Tibial nerve (tissue), 4 donors: ENCODE data around the gene RASSF1. TPM values are rescaled to one million over a fixed set of nuclear protein-coding genes. Genes with fewer than 3 reads are reported as not detected.

Source experiments
- DNase-seq, 2 donors: peaks; one replicate each; pipeline ENCODE4 v3.0.0-alpha.2; 2019; ENCODE audit warnings: low spot score in 2 of 2
- H3K27ac ChIP-seq, 4 donors: fragments of 200-600 bp; sonication (generic) in 3 of 4; one replicate each; pipeline ENCODE4 v1.5.1; 2017 to 2019; ENCODE audit warnings: mild to moderate bottlenecking in 1 of 4
- H3K27me3 ChIP-seq, 2 donors: fragments of 200-600 bp; sonication (generic) in 1 of 2; one replicate each; pipeline versions ENCODE4 v1.5.1 to v1.6.0; 2017 to 2019
- H3K36me3 ChIP-seq, 3 donors: fragments of 200-600 bp; sonication (generic); one replicate each; pipeline ENCODE4 v1.5.1; 2018 to 2019
- H3K4me1 ChIP-seq, 4 donors: fragments of 200-600 bp; sonication (generic) in 3 of 4; one replicate each; pipeline ENCODE4 v1.5.1; 2017 to 2019
- H3K4me3 ChIP-seq, 4 donors: fragments of 200-600 bp; sonication (generic) in 3 of 4; one replicate each; pipeline ENCODE4 v1.5.1; 2017 to 2019; ENCODE audit warnings: mild to moderate bottlenecking in 1 of 4, moderate library complexity in 1 of 4
- H3K9me3 ChIP-seq, 4 donors: fragments of 200-600 bp; sonication (generic) in 3 of 4; one replicate each; pipeline ENCODE4 v1.5.1; 2017 to 2019
- EP300 ChIP-seq, 2 donors: sonication (generic); formaldehyde crosslinking; IDR thresholded peaks; one replicate each; pipeline ENCODE4 v1.6.1; 2017; ENCODE audit warnings: antibody characterized with exemption in 2 of 2, mild to moderate bottlenecking in 1 of 2
- POLR2A ChIP-seq, 2 donors: fragments of 450-650 bp; IDR thresholded peaks; one replicate each; pipeline ENCODE4 v1.6.1; 2017; ENCODE audit warnings: antibody characterized with exemption in 2 of 2, mild to moderate bottlenecking in 2 of 2, moderate library complexity in 2 of 2
- WGBS, 2 donors: methylation state at CpG; one replicate each; pipeline ENCODE4 v1.1.5; 2018; 5-methylcytosine and 5-hydroxymethylcytosine counted together
- total RNA-seq, 4 donors: library from RNA; depleted of rRNA; stranded (reverse); fragments of >200 nt; gene quantifications; one replicate each; pipeline ENCODE4 v1.1.0, GENCODE V29; 2016
- TF ChIP-seq, protein P1 (sequence below), 5 experiments: fragments of 200-600 bp in 3 of 5; fragments of 450-650 bp in 2 of 5; sonication (generic) in 3 of 5; IDR thresholded peaks; one replicate each; pipeline ENCODE4 v1.5.1; 2016 to 2019; ENCODE audit warnings: antibody characterized with exemption in 5 of 5, mild to moderate bottlenecking in 3 of 5, moderate library complexity in 2 of 5

The RASSF1 gene
- total RNA-seq, 4 donors from 2014 or later: 77.4 to 99.0 (median 82.6) TPM

DNA sequence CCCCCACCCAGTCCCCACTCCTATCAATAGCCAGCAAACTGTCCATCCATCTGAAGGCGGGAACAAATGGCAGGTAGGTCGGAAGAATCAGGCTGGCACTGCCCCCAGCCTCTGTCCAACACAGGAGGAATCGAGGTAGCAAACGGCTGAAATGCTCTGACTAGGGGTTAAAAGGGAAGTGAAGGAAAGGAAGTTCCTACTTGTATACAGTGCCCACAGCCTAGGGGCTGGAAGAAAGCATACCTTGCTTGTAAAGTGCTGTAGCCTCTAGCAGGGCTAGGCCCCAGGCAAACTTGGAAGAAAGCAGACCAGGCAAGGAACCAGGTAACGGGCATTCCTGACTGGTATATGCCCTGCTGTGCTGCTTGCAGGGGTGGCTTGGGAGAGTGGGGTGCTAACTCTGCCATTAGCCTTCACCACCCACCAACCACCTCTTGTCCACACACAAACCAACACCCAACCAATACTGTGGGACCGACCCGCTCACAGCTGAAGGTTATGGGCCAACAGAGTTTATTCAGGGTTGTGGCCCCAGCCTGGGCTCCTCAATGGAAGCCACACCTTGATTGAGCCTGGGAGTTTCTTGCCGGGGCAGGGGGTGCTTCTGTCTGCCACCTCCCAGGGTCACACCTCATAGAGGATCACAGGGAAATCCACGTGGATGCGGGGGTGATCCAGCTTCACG, 15.0 kb downstream of the RASSF1 start:
- Histone ChIP-seq H3K36me3 (peaks cover 3 to 35% (median 8%) of the 10 kb centered on the region in 3 donors), H3K4me3 (no peak overlapping the region), H3K27ac (peak overlapping the region in 2 of 4 donors; percentile 5 to 99), H3K27me3 (no peaks in the 10 kb centered on the region), H3K4me1 (peaks cover 0 to 72% (median 32%) of the 10 kb centered on the region in 4 donors), H3K9me3 (no peaks in the 10 kb centered on the region)
- no peak for DNase-seq
- TF ChIP-seq POLR2A (IDR thresholded peaks at IDR 0.05) (no peak), EP300 (IDR thresholded peaks at IDR 0.05) (no peak)
- TF ChIP-seq, protein P1, sequence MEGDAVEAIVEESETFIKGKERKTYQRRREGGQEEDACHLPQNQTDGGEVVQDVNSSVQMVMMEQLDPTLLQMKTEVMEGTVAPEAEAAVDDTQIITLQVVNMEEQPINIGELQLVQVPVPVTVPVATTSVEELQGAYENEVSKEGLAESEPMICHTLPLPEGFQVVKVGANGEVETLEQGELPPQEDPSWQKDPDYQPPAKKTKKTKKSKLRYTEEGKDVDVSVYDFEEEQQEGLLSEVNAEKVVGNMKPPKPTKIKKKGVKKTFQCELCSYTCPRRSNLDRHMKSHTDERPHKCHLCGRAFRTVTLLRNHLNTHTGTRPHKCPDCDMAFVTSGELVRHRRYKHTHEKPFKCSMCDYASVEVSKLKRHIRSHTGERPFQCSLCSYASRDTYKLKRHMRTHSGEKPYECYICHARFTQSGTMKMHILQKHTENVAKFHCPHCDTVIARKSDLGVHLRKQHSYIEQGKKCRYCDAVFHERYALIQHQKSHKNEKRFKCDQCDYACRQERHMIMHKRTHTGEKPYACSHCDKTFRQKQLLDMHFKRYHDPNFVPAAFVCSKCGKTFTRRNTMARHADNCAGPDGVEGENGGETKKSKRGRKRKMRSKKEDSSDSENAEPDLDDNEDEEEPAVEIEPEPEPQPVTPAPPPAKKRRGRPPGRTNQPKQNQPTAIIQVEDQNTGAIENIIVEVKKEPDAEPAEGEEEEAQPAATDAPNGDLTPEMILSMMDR (IDR thresholded peaks at IDR 0.05): no peak
- 80 to 82% methylated on average over 8 to 11 of the region's 11 CpGs for WGBS, 2 donors

DNA sequence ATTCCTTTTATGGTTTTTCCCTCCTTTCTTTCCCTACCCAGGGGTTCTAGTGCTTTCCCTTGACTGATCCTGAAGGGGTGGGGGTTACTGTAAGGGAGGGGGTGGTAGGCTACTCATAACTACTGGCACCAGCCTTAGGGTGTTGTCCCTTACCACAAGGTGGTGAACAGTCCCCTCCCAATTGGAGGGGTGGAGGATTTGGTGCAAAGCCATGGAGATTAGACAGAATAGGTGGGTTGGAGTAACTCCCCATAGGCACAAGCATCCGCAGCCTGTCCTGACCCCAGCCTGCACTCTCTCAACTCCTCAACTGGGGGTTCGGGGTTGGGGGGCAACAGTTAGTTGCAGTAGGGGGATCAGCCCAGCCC, 15.5 kb downstream of the RASSF1 start:
- no peaks in the 10 kb centered on the region for H3K9me3 ChIP-seq
- no peak for DNase-seq
- H3K4me3 ChIP-seq: no peak overlapping the region
- no peaks in the 10 kb centered on the region for H3K27me3 ChIP-seq
- H3K36me3 ChIP-seq: peaks cover 0 to 30% (median 2%) of the 10 kb centered on the region in 3 donors
- peak overlapping the region in 2 of 4 donors; percentile 5 to 99 for H3K27ac ChIP-seq
- TF ChIP-seq, protein P1 (IDR thresholded peaks at IDR 0.05): no peak
- no peak for TF ChIP-seq POLR2A (IDR thresholded peaks at IDR 0.05)
- no peak for TF ChIP-seq EP300 (IDR thresholded peaks at IDR 0.05)
- 73 to 83% methylated on average over 2 of the region's 2 CpGs for WGBS, 2 donors
- H3K4me1 ChIP-seq: peaks cover 0 to 77% (median 36%) of the 10 kb centered on the region in 4 donors

DNA sequence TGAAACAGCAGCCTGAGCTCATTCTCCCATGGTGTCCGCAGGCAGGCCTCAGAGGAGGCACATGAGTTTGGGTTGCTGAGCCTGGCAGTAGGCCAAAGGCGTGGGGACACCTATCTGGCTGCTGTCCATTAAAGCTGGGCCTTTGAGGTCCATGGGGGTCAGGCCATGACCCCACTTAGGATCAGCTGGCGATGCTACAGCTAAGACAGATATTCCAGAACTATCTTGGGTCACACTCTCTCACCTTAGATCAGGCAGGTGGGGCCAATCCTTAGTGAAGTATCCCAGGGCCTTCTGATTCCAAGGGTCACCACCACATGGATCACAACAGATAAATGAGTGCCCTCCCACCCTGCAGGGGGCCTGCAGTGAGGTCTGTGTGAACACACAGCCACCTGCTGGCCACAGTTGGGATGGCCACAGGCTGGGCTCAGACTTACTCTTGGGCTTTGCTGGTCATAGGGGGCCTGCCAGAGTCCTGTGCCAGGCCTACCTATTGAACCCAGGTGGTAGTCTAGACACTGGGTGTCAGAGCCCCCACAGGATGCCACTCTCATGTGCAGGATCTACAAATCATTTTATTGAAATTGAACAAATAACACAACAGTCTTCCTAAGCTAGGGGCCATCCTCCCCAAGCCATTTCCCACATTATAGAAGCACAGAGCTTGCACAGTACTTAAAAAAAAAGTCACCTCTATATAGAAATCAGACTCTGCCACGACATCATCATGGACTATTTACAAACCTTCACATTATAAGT, 16.1 kb downstream of the RASSF1 start:
- Histone ChIP-seq H3K9me3 (no peaks in the 10 kb centered on the region), H3K27ac (peak overlapping the region; percentile 72 to 99 (median 92)), H3K4me1 (peaks cover 0 to 83% (median 41%) of the 10 kb centered on the region in 4 donors), H3K27me3 (no peaks in the 10 kb centered on the region), H3K36me3 (peaks cover 0 to 29% (median 0%) of the 10 kb centered on the region in 3 donors), H3K4me3 (no peak overlapping the region)
- DNase-seq: peak; percentile 59 to 79
- TF ChIP-seq, protein P1 (IDR thresholded peaks at IDR 0.05): peak; percentile 69 to 89 (median 80)
- TF ChIP-seq EP300 (IDR thresholded peaks at IDR 0.05): no peak
- no peak for TF ChIP-seq POLR2A (IDR thresholded peaks at IDR 0.05)
- 19 to 22% methylated on average over 3 to 4 of the region's 4 CpGs for WGBS, 2 donors

DNA sequence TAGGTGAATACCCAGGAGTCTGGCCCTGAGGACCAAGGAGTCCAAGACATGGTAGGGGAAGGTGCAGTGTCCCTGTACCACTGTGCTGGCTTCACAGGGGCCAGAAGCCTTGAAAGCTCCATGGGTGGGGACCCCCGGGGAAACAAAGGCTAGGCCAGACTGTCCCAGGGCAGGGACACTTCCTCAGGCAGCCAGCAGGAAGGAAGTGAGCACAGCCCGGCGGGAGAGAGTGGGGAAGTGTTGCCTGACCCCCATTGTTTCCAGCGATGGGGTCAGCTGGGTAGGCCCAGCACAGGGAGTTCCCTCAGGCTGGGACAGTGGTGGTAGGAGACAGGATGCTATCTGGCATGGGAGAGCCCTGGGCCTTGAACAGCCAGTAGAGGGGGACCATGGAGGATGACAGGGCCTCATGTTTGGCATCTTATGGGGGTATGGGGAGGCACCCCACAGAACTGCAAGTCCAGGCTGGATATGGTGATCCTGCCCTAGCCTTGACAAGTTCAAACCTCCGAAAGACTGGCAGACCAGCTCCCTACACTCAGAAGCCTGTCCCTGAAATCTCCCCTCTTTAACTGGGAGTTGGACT, 16.9 kb downstream of the RASSF1 start:
- H3K4me3 ChIP-seq: no peak overlapping the region
- H3K27me3 ChIP-seq: no peaks in the 10 kb centered on the region
- DNase-seq: no peak
- TF ChIP-seq POLR2A (IDR thresholded peaks at IDR 0.05) (no peak), EP300 (IDR thresholded peaks at IDR 0.05) (peak in 1 of 2 donors; percentile 53)
- TF ChIP-seq, protein P1 (IDR thresholded peaks at IDR 0.05): peak in 2 of 5 experiments; percentile 8 to 31
- no peaks in the 10 kb centered on the region for H3K9me3 ChIP-seq
- WGBS, 2 donors: 29 to 34% methylated on average over 5 of the region's 5 CpGs
- peaks cover 0 to 86% (median 47%) of the 10 kb centered on the region in 4 donors for H3K4me1 ChIP-seq
- peaks cover 0 to 32% (median 0%) of the 10 kb centered on the region in 3 donors for H3K36me3 ChIP-seq
- H3K27ac ChIP-seq: peak overlapping the region; percentile 72 to 99 (median 92)
